ENCODE data around the gene RAP1GAP. TPM values are rescaled to one million over a fixed set of nuclear protein-coding genes. Genes with fewer than 3 reads are reported as not detected.
"Not testable (repeated sequence)": the region's sequence is repeated elsewhere in the genome, so short reads cannot be mapped to it uniquely, and the experiment has no call there.

Gene RAP1GAP
- polyA plus RNA-seq, 5 donors = 21.3 to 57.9 (median 47.0) TPM

DNA sequence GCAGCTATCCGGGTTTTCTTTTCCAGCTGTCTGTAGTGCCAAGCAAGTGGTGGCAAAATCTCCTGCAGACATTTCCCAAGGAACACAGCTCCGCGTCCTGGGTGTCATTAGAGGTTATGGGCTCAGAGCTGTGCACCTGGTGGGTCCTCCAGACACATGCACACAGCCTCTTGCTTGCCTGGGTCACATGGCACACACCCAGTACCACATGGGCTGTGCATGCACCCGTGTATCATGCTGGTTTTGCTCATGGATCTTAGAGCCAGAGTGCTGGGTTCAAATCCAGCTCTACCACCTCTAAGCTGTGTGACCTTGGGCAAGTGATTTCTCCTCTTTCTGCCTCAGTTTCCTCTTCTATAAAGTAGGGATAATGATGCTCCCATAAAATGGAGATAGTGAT lies 98.3 kb downstream of the RAP1GAP start:
- DNase-seq = no peak

- no peak for DNase-seq
These were observed 98.7 kb downstream of the RAP1GAP start for GRCh38 chr1:21570528-21570875.

DNA sequence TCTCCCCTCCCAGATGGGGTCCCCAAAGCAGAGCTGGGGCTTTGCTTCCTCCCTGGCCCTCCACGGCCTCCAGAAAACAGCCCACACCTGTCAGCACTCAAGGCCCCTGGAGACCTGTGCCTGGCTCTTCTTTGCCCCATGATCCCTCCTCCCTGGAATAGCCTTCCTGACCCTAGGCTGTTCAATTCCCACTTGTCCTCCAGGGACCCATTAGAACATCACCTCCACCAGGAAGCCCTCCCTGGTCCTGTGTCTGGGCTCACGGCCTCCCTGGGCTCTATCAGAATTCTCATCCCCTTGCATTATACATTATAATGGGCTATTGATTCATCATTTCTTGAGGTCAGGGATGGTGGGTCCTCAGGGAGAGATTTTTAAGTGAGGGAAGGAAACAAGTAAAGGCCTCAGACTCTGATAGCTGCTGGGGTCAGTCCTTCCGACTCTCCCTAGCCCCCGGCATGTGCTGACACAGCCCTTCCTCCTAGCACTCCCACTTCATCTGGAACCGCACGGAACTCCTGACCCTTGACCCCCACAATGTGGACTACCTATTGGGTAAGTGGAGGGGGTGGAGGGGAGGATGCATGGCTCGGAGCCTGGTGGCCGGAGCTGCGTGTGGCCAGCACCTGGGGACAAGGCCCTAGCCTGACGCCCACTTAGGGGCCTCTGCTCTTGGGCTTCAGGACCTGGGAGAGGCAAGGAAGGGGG lies 99.2 kb downstream of the RAP1GAP start:
- DNase-seq = no peak

- no peak for DNase-seq
These were observed 100.3 kb downstream of the RAP1GAP start for GRCh38 chr1:21568809-21569385.

DNA sequence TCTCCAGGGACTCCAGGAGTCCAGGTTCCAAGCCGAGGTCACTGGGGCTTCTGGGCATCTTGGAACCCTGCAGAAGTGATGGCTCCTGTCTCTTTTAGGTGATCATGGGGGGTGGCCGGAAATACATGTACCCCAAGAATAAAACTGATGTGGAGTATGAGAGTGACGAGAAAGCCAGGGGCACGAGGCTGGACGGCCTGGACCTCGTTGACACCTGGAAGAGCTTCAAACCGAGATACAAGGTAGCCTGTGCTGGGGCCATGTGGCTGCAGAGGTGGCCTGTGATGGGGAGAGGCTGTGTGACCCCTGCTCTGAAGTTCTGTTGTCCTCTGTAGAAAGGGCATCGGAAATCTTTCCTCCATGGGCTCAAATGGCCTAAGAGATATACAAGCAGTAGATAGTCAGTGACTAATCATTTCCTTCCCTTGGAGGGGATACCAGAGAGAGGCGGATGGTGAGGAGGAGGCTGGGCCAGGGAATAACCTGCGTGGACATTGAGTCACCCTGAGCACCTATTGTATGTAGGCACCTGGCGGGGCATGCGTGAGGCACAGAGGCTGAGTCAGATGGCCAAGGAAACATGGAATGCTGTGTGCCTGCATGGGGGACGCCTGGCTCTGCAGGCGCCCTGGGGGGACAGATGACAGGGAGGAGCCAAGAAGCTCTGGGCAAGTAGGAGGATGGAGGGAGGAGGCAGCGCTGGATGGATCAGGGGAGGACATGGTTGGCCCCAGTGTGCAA lies 101.0 kb downstream of the RAP1GAP start:
- DNase-seq = no peak

- no peak for DNase-seq
These were observed 101.7 kb downstream of the RAP1GAP start for GRCh38 chr1:21567241-21568005.

- not testable (repeated sequence) for DNase-seq
These were observed 102.8 kb downstream of the RAP1GAP start for GRCh38 chr1:21566361-21566760.

DNA sequence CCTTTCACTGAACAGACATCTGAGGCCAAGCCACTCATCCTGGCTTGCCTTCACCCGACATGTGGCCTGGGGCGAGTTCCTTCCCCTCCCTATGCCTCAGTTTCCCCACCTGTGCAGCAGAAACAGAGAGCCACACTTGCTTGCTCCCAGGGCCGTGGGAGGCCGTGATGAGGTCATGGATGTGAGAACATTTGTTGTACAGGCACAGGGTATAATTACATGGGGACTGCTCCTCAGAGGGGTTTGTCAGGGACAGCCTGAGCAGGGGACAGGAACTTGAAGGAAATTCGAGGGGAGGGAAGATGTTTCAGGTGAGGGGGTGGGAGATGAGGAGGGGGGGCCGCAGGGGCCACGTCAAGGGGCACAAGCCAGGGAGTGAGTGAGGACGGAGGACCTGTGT lies 103.9 kb downstream of the RAP1GAP start:
- no peak for DNase-seq

DNA sequence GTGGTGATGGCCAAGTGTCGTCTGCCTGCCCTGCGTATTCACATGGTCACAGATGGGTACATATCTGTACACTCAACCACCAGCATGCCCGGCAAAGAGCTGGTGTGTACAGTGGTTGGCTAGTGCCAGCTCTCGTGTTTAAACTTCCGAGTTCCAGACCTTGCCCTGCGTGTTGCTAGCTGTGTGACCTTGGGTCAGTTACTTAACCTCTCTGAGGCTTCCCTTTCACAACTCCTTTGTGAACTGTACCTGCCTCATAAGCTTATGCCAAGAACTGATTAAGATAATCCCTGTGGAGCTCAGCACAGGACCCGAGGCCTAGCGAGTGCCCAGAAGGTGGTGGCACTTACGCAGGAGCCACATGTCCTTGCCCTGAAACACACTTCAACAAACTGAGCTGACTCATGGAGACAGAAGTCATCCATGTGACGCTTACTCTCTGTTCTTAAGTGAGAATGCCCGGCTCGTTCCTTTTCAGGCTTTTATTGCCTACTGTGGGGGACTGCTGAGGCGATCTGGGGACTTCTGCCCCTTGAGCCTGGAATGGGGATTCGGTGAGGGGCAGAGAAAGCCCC lies 104.5 kb downstream of the RAP1GAP start:
- no peak for DNase-seq

DNA sequence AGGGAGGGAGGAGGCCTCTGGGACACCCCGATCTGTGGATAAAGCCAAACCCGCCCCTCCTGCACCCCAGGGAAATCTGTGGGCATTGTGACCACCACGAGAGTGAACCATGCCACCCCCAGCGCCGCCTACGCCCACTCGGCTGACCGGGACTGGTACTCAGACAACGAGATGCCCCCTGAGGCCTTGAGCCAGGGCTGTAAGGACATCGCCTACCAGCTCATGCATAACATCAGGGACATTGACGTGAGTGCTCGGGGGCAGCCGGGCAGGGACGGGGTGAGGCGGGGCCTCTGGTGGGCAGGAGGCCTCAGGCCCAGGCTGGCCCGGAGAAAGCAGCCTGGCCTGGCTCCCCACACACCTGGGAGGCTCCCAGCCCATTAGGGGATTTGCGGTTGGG lies 105.2 kb downstream of the RAP1GAP start:
- DNase-seq = no peak

DNA sequence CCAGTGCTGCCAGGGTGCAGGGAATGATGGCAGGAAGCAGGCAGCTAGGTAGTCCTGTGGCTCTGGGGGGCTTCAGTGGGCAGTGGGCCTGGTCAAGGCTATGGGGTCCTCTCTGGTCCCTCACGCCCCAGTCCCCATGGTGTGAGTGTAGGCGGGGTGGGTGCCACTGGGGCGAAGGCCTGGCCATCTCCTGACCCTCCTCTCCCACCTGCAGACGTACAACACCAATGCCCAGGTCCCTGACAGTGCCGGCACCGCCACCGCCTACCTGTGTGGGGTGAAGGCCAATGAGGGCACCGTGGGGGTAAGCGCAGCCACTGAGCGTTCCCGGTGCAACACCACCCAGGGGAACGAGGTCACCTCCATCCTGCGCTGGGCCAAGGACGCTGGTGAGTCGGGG lies 106.3 kb downstream of the RAP1GAP start:
- DNase-seq = no peak

GRCh38 chr1:21560916-21561638 lies 108.1 kb downstream of the RAP1GAP start:
- no peak for DNase-seq

DNA sequence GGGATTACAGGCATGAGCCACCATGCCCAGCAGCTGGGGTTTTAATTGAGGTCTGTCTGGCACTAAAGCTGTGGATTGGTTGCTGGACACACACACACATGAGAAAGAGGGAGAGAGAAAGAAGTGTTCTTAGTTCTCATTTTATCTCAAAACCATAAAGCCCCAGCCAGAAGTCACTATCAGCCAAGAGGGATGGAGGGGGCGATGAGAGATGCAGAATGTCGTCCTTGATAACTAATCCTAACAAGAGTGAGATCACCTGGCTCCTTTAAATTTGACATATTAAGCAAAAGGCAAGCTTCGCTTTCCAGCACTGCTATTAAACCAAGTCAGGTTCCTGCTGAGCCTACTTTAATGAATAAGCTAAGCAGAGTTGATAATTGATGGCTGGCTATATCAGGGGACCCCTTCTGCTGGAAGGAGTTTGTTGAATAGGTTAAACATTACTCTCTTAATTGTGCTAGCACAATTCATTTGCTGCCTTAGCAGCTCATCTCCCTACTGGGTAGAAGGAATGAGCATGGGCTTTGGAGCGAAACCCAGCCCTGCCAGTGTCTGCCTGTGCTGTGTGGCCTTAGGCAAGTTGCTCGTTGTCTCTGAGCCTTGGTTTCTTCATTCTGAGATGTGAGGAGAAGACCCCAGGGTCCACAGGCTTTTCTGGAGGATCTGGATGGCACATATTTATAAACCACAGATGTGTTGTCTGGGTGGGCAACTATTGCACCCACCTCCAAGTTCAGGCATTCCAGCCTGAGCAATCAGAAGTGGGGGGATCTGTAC lies 109.2 kb downstream of the RAP1GAP start:
- DNase-seq = no peak

DNA sequence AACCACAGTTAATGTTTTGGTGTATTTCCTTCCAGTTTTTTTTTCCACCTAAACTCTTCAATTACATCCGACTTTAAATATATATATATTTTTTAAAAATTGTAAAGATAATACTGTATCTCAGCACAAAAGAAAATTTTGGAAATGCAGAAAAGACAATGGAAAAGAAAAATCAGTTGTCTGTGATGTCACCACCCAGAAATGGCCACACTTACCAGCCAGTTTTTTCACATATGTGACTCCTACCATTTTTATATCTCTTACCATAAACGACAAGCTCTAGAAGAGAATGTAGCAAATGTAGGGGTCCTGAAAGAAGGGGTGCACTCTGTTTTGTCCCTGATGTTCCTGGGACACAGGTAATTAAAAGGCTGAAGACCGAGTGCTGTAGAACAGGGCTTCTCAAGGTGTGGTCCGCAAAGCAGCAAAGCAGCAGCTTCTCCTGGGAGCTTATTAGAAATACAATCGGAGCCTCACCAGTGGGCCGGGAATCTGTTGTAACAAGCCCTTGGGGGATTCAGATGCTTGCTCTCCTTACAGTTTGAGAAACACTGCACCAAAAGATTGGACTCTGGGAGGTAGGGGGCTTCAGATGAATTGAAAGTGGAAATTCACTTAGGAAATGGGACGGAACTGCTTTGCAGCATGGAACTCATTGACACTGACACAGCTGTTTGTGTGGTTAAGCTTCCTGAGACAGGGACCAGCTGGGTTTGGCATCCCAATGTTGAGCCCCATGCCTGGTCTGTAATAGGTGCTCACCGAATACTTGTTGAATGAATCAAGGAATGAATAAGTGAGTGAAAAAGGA lies 115.8 kb downstream of the RAP1GAP start:
- no peak for DNase-seq

DNA sequence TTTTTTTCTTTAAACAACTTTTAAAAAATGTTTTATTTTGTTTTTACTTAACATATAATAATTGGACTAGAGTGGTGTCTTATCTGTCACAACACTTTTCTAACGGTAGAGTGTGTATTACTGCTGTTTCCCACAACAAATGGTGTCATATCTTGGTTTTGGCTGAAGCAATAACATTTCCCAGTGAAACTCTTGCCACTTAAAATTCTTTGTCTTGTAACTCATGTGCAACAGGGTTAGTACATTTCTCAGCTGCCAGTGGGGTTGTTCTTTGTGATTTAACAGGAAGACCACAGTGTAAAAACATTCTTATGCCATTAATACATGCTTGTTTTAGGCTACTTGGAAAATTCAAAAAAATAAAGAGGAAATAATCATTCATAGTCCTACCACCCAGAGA lies 116.4 kb downstream of the RAP1GAP start:
- no peak for DNase-seq

DNA sequence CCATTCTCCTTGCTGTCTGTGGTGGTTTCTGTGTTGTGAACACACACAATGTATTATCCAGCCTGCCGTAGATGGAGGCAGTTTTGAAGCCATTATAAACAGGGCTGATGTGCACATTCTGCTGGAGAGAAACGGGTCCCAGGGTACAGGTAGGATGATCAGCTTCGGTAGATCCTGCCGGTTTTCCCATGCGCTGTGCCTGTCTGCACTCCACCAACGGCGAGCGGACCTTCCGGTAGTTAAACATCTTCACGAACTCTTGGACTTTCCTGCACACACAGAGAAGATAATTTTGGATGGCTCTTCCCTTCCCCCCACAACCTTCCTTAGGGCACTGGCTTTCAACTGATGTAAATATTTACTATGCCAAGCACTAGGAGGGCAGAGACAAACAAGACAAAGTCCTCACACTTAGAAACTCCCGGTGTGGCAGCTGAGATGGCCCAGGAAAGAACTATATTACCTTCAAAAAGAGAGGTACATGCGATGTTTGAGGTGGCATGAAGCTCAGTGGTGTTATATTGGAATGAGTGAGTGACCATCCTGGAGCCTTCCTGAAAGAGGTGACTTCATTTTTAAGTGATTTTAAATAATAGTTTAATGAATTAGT lies 118.2 kb downstream of the RAP1GAP start:
- no peak for DNase-seq

GRCh38 chr1:21550097-21550496 lies 119.1 kb downstream of the RAP1GAP start:
- DNase-seq = no peak

DNA sequence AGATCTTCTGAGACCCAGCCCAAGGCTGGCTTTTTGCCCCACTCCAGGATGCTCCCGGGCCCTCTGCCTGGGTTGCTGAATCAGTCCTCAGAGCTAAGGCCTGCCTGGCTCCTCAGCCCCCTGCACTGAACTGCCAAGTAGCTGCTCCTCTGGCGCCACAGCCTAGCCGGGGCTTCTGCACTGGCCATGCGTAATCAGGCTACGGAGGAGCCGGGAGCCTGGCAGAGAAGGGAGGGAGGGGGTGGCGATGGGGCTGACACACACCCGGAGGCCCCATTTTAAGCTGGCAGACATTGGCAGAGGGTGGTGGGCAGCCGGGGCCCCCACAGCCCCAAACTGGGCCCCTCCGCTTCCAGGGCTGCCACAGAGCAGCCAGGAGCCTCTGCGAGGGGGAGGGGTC lies 121.3 kb downstream of the RAP1GAP start:
- DNase-seq = no peak
